Measurements from ENCODE around the gene DCST1.

DNA sequence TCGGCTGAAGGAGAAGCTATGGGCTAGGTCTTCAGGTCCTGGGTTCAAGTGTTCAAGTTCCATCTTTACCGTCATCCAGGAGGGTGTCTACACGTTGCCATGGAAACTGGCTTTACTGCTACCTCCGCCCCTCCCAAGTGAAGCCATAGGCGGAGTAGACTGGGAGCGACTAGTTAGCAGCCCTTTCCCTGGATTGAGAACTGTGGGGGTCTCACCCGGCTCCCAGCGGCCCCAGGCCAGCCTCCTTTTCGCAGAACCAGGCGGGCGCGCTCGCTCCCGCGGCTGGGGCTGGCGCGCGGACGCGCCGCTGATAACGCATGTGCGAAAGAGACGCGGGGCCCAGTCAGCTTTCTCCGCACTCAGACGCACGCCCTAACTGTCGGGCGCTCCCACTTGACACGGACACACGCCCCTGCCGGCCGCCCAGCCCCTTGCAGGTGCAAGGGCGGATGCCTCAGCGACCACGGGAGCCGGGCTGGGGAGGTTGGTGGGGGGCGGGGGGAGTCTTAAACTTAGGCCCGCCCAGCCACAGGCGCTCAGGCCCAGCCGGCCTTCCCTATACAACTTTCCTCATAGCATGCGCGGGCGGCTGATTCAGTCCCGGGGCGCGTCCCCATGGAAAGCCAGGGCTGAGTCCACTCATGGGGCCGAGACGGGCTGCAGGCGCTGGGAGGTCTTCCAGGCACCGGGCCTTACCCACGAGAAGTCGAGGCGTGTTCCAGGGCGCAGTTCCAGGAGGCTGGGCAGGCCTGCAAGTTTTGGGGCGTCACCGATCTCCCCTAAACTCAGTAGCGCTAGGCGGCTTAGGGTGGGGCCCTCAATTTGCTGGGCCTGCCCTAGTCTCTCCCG lies 37.3 kb downstream of the DCST1 start:
- TF ChIP-seq CTCF (IDR thresholded peaks at IDR 0.05), result peak; percentile 16 to 49 (median 39)
- TF ChIP-seq EP300 (IDR thresholded peaks at IDR 0.05), result peak in 1 of 2 donors; percentile 54

All from tibial nerve (tissue), 4 donors.